ENCODE data around the gene CTRB2.
"Not testable (repeated sequence)": the region's sequence is repeated elsewhere in the genome, so short reads cannot be mapped to it uniquely, and the experiment has no call there.

The CTRB2 gene

GRCh38 chr16:75242436-75243078 lies 35.6 kb upstream of the CTRB2 start:
- not testable (repeated sequence) for DNase-seq (ENCODE audit: low read depth, low spot score)

GRCh38 chr16:75241955-75242354 lies 35.0 kb upstream of the CTRB2 start:
- DNase-seq (ENCODE audit: low read depth, low spot score) = no peak

- no peak for DNase-seq (ENCODE audit: low read depth, low spot score)
These were observed 34.5 kb upstream of the CTRB2 start for GRCh38 chr16:75241412-75241811.

GRCh38 chr16:75240633-75241032 lies 33.7 kb upstream of the CTRB2 start:
- DNase-seq (ENCODE audit: low read depth, low spot score) = not testable (repeated sequence)

- no peak for DNase-seq (ENCODE audit: low read depth, low spot score)
These were observed 32.7 kb upstream of the CTRB2 start for GRCh38 chr16:75239542-75240122.

GRCh38 chr16:75238853-75239541 lies 32.0 kb upstream of the CTRB2 start:
- DNase-seq (ENCODE audit: low read depth, low spot score) = no peak

GRCh38 chr16:75238132-75238852 lies 31.3 kb upstream of the CTRB2 start:
- no peak for DNase-seq (ENCODE audit: low read depth, low spot score)

- DNase-seq (ENCODE audit: low read depth, low spot score) = no peak
These were observed 30.6 kb upstream of the CTRB2 start for GRCh38 chr16:75237398-75238131.

GRCh38 chr16:75236736-75237397 lies 29.9 kb upstream of the CTRB2 start:
- no peak for DNase-seq (ENCODE audit: low read depth, low spot score)

GRCh38 chr16:75236232-75236631 lies 29.3 kb upstream of the CTRB2 start:
- DNase-seq (ENCODE audit: low read depth, low spot score) = no peak

- no peak for DNase-seq (ENCODE audit: low read depth, low spot score)
These were observed 28.8 kb upstream of the CTRB2 start for GRCh38 chr16:75235721-75236193.

GRCh38 chr16:75234856-75235696 lies 28.1 kb upstream of the CTRB2 start:
- no peak for DNase-seq (ENCODE audit: low read depth, low spot score)

GRCh38 chr16:75233611-75233938 lies 26.6 kb upstream of the CTRB2 start:
- no peak for DNase-seq (ENCODE audit: low read depth, low spot score)

- DNase-seq (ENCODE audit: low read depth, low spot score) = no peak
These were observed 24.6 kb upstream of the CTRB2 start for GRCh38 chr16:75231570-75231969.

- no peak for DNase-seq (ENCODE audit: low read depth, low spot score)
These were observed 23.6 kb upstream of the CTRB2 start for GRCh38 chr16:75230471-75231110.

- DNase-seq (ENCODE audit: low read depth, low spot score) = no peak
These were observed 22.4 kb upstream of the CTRB2 start for GRCh38 chr16:75229172-75230031.

- DNase-seq (ENCODE audit: low read depth, low spot score) = no peak
These were observed 21.4 kb upstream of the CTRB2 start for GRCh38 chr16:75228143-75228976.
